H1 (cell line): ENCODE data around the gene CALD1. TPM values are rescaled to one million over a fixed set of nuclear protein-coding genes. Genes with fewer than 3 reads are reported as not detected.

Experiments
- CBX5 ChIP-seq: fragments of 300-800, 300-1000 bp; sonication (generic); IDR thresholded peaks from 2 replicates; pipeline ENCODE4 v1.7.1; 2016; ENCODE audit warnings: antibody characterized with exemption, low read length, low read depth
- CHD2 ChIP-seq: IDR thresholded peaks from 2 replicates; pipeline ENCODE4 v1.6.1; 2012; ENCODE audit warnings: low read length, improper control_type of control experiment
- NANOG ChIP-seq: IDR thresholded peaks from 2 replicates; pipeline ENCODE4 v1.6.1; 2011; ENCODE audit warnings: low read length, low read depth, mild to moderate bottlenecking, inconsistent platforms; ENCODE audit not compliant: insufficient read depth, poor library complexity, severe bottlenecking
- PHF8 ChIP-seq: fragments of 200-600 bp; sonication (generic); conservative IDR thresholded peaks from 2 replicates; pipeline ENCODE4 v1.7.1; 2012; ENCODE audit warnings: low read depth, mild to moderate bottlenecking, inconsistent platforms, low read length, moderate library complexity
- POLR2A ChIP-seq, 2 experiments: IDR thresholded peaks; 1 replicate in 1 of 2; 2 replicates in 1 of 2; pipeline ENCODE4 v1.6.1; 2011; ENCODE audit warnings: low read depth in 2 of 2, low read length in 2 of 2, mild to moderate bottlenecking in 2 of 2; ENCODE audit errors: control extremely low read depth in 1 of 2
- SP1 ChIP-seq: IDR thresholded peaks from 2 replicates; pipeline ENCODE4 v1.6.1; 2011; ENCODE audit warnings: low read depth, low read length
- polyA plus RNA-seq, 7 experiments: library from polyadenylated mRNA; depleted of rRNA in 3 of 7; stranded (reverse) in 5 of 7; unstranded in 2 of 7; fragments of >200 nt in 5 of 7; fragments of 200-250 nt in 2 of 7; gene quantifications; 1 replicate in 5 of 7; 2 replicates in 1 of 7; 4 replicates in 1 of 7; pipeline versions ENCODE4 v1.2.1 to v1.2.3, GENCODE V29; 2011 to 2013; ENCODE audit warnings: missing spikeins in 2 of 7, mixed read lengths in 2 of 7
- total RNA-seq: library from RNA; stranded (reverse); fragmentation: NEBNext Ultra II Directional; extraction: Animal tissue kit (Norgen Biotek cat#: 25700); gene quantifications from 2 replicates; pipeline ENCODE4 v1.2.1, GENCODE V29; 2021
- TF ChIP-seq, protein P1 (sequence below), 3 experiments: IDR thresholded peaks; 1 replicate in 2 of 3; 2 replicates in 1 of 3; pipeline versions ENCODE4 v1.5.1 to v1.6.1; 2011; ENCODE audit warnings: low read length in 3 of 3, mild to moderate bottlenecking in 3 of 3, inconsistent platforms in 2 of 3, low read depth in 1 of 3, moderate library complexity in 1 of 3; ENCODE audit not compliant: insufficient read depth in 1 of 3; ENCODE audit errors: control extremely low read depth in 1 of 3

CALD1 gene
- total and polyA plus RNA-seq, 2 of the 8 experiments (the other 6 are each of a cell fraction or from before 2014, with no cell fraction given), result 34.3 to 177 TPM

DNA sequence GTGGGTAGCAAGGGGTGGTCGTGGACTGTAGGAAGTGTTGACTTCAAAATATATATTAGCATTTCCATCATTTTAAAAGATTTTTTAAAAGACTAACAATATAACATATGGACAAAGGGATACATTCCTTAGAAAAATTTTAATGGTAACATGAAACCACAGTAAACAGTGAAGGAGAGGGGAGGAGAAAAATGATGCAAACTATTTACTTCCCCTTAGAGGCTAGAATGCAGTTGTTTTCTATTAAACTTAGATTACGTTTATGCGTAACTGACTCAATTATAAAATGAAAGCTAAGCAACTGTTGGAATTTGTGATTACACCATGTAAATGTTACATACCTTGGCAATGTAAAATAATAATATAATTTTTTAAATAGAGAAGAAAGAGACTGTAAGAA, 41.3 kb downstream of the CALD1 start (continued):
- TF ChIP-seq PHF8, result no peak
- TF ChIP-seq NANOG, result no peak
- TF ChIP-seq POLR2A (IDR thresholded peaks at IDR 0.05; ENCODE audit: control extremely low read depth in 1 of 2, low read depth in 2 of 2, low read length in 2 of 2), result no peak
- TF ChIP-seq, protein P1, sequence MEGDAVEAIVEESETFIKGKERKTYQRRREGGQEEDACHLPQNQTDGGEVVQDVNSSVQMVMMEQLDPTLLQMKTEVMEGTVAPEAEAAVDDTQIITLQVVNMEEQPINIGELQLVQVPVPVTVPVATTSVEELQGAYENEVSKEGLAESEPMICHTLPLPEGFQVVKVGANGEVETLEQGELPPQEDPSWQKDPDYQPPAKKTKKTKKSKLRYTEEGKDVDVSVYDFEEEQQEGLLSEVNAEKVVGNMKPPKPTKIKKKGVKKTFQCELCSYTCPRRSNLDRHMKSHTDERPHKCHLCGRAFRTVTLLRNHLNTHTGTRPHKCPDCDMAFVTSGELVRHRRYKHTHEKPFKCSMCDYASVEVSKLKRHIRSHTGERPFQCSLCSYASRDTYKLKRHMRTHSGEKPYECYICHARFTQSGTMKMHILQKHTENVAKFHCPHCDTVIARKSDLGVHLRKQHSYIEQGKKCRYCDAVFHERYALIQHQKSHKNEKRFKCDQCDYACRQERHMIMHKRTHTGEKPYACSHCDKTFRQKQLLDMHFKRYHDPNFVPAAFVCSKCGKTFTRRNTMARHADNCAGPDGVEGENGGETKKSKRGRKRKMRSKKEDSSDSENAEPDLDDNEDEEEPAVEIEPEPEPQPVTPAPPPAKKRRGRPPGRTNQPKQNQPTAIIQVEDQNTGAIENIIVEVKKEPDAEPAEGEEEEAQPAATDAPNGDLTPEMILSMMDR (IDR thresholded peaks at IDR 0.05; ENCODE audit: control extremely low read depth in 1 of 3, insufficient read depth in 1 of 3, low read depth in 1 of 3, low read length in 3 of 3), result no peak
- TF ChIP-seq CBX5, result no peak
- TF ChIP-seq SP1, result no peak
- TF ChIP-seq CHD2, result no peak
